Muscle layer of duodenum (tissue), 2 donors: ENCODE results near the gene FNBP1.
"Not testable (repeated sequence)": the region's sequence is repeated elsewhere in the genome, so short reads cannot be mapped to it uniquely, and the experiment has no call there.

Experiments used
- H3K27ac ChIP-seq: one replicate; pipeline ENCODE4 v1.7.0; 2013; ENCODE audit warnings: mild to moderate bottlenecking, low read length
- H3K27me3 ChIP-seq: one replicate; pipeline ENCODE4 v1.7.0; 2013; ENCODE audit warnings: low read depth, mild to moderate bottlenecking, control low read depth, low read length
- H3K36me3 ChIP-seq, 2 donors: one replicate each; pipeline ENCODE4 v1.7.0; 2013; ENCODE audit warnings: low read length in 2 of 2, control low read depth in 1 of 2, mild to moderate bottlenecking in 1 of 2; ENCODE audit not compliant: insufficient read depth in 2 of 2, control insufficient read depth in 1 of 2
- H3K4me1 ChIP-seq, 2 donors: one replicate each; pipeline ENCODE4 v1.7.0; 2013; ENCODE audit warnings: low read length in 2 of 2, mild to moderate bottlenecking in 2 of 2, control low read depth in 1 of 2, moderate library complexity in 1 of 2; ENCODE audit not compliant: insufficient read depth in 2 of 2, control insufficient read depth in 1 of 2
- H3K4me3 ChIP-seq, 2 donors: one replicate each; pipeline ENCODE4 v1.7.0; 2013; ENCODE audit warnings: low read length in 2 of 2, low read depth in 1 of 2, mild to moderate bottlenecking in 1 of 2
- H3K9me3 ChIP-seq, 2 donors: one replicate each; pipeline ENCODE4 v1.7.0; 2013; ENCODE audit warnings: low read length in 2 of 2, control low read depth in 1 of 2, mild to moderate bottlenecking in 1 of 2; ENCODE audit not compliant: control insufficient read depth in 1 of 2
- donor health status: healthy.

Gene FNBP1

DNA sequence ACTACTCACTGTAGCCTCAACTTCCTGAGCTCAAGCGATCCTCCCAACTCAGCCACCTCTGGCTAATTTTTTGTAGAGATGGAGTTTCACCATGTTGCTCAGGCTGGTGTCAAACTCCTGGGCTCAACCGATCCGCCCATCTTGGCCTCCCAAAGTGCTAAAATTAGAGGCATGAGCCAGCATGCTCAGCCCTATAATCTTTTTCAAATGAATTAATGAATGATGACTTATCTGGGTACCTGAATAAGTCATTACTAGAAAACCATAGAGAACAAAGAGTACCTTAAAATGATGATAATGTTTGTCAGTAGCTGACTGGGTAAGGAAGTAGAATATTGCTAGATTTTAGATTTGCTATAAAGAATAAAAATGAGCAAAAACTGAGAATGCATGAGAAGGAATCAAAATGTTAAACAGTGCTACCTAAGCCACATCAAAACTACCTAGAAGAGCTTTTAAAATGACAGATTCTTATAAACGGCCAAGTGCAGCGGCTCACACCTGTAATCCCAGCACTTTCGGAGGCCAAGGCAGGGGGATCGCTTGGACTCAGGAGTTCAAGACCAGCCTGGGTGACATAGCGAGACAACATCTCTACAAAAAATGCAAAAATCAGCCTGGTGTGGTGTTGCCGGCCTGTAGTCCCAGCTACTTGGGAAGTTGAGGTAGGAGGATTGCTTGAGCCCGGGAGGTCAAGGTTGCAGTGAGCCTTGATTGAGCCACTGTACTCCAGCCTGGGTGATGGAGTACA lies 13.6 kb downstream of the FNBP1 start:
- Histone ChIP-seq H3K27ac (peak overlapping the region; percentile 19), H3K36me3 (no peaks in the 10 kb centered on the region), H3K4me3 (no peak overlapping the region), H3K27me3 (no peaks in the 10 kb centered on the region), H3K4me1 (peaks cover 8 to 55% of the 10 kb centered on the region in 2 donors), H3K9me3 (no peaks in the 10 kb centered on the region)

DNA sequence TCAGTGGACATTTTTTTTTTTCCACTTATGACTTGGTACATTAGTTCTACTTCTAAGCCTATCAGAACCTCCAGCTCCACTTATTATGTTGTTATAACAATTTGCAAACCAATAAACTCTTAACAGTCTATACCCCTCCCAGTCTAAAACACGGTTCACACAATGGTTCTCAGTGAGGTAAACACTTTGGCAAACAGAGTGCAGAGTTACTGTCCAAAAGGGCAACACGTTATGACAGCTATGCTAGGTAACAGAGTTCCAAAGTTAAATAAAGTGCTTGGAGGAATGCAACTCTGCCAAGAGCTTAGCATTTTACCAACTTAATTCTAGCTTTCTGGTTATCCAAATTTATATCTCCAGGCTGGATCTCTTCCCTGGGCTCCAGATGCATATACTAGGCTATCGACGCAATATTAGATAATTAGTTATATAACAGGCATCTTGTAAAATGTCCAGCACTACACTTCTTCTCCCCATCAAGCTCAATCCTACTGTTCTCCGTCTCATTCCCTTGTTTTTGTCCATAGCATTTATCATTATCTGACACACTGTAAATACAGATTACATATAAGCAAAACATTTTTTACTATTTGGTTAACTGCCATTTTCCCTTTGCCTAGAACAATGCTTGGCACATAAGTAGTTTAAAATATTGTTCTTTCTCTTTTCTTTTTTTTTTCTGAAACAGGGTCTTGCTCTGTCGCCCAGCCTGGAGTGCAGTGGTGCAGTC lies 14.3 kb downstream of the FNBP1 start:
- no peaks in the 10 kb centered on the region for H3K9me3 ChIP-seq
- peaks cover 8 to 54% of the 10 kb centered on the region in 2 donors for H3K4me1 ChIP-seq
- H3K4me3 ChIP-seq, result no peak overlapping the region
- H3K36me3 ChIP-seq, result no peaks in the 10 kb centered on the region
- no peaks in the 10 kb centered on the region for H3K27me3 ChIP-seq
- peak overlapping the region; percentile 19 for H3K27ac ChIP-seq

DNA sequence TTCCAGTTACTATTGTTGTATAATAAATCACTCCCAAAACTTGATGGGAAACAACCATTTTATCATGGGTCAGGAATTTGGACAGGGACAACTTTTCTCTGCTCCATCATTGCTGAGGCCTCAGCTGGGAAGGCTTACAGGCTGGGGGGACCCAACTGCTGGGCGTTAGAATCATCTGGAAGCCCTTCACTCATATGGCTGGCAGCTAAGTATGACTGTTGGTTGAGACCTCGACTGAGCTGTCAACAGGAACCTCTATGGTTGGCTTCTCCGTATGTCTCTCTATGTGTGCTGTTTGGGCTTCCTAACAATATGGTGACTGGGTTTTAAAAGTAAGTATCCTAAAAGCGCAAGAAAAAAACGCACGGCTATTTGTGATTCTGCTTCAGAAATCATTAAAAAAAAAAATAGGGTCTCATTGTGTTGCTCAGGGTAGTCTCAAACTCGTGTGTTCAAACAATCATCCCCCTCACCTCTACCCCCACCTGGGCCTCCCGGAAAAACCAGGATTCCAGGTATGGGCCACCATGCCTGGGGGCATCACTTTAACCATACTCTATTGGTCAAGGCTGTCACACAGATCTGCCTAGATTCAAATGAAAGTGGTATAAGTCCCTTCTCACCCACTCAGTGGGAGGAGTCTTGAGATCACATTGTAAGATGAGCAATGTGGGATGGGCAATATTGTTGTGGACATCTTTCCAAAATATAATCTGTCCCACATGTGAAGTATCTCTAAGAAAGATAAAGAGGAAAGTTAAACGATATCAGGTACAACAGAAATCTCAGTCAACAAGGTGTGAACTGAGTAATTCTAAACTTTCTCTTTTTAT lies 15.2 kb downstream of the FNBP1 start:
- H3K9me3 ChIP-seq, result no peaks in the 10 kb centered on the region
- no peak overlapping the region for H3K27ac ChIP-seq
- no peaks in the 10 kb centered on the region for H3K36me3 ChIP-seq
- peaks cover 13 to 56% of the 10 kb centered on the region in 2 donors for H3K4me1 ChIP-seq
- no peak overlapping the region for H3K4me3 ChIP-seq
- no peaks in the 10 kb centered on the region for H3K27me3 ChIP-seq

DNA sequence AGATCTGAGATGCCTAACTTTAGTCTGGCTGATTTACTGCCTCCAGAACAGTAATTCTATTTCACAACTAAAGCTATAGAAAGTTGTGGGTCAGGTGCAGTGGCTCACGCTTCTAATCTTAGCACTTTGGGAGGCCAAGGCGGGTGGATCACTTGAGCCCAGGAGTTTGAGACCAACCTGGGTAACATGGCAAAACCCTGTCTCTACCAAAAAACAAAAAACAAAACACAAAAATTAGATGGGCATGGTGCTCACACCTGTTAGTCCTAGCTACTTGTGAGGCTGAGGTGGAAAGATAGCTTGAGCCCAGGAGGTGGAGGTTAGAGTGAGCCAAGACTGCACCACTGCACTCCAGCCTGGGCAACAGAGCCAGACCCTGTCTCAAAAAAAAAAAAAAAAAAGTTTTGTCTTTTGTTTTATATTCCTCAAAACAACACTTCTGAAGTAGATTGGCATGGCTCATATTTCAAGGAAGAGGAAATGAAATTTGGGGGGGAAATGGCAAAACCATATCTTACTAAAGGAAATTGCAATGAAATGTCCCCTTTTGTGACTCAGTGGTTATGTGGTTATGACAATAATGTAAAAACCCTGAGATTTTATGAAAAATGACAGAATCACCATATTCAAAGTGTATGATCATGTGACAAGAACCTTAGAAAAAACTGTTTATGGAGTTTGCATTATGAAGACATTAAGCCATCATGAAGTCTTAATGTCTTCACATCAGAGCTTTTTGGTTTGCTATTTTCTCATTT lies 16.2 kb downstream of the FNBP1 start:
- no peaks in the 10 kb centered on the region for H3K9me3 ChIP-seq
- no peaks in the 10 kb centered on the region for H3K36me3 ChIP-seq
- H3K27ac ChIP-seq, result no peak overlapping the region
- H3K4me1 ChIP-seq, result peaks cover 13 to 47% of the 10 kb centered on the region in 2 donors
- no peak overlapping the region for H3K4me3 ChIP-seq
- no peaks in the 10 kb centered on the region for H3K27me3 ChIP-seq

DNA sequence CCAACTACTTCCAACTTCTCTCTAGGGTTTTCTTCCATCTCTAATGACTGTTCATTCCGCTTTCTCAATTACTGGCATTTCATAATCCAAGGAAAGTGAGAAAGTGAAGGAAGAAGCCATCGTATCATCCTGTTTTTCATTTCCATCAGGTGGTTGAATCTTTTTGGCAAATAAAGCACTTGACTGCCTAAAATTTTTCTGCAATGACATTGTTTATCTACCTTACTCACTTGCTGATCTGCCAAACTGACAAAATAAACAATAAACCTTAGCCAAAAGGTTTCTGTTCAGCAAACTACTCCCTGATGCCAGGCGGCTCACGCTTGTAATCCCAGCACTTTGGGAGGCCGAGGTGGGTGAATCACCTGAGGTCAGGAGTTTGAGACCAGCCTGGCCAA lies 18.4 kb downstream of the FNBP1 start:
- Histone ChIP-seq H3K9me3 (no peaks in the 10 kb centered on the region), H3K27me3 (no peaks in the 10 kb centered on the region), H3K36me3 (no peaks in the 10 kb centered on the region), H3K4me1 (peaks cover 5 to 53% of the 10 kb centered on the region in 2 donors), H3K27ac (no peak overlapping the region), H3K4me3 (no peak overlapping the region)

DNA sequence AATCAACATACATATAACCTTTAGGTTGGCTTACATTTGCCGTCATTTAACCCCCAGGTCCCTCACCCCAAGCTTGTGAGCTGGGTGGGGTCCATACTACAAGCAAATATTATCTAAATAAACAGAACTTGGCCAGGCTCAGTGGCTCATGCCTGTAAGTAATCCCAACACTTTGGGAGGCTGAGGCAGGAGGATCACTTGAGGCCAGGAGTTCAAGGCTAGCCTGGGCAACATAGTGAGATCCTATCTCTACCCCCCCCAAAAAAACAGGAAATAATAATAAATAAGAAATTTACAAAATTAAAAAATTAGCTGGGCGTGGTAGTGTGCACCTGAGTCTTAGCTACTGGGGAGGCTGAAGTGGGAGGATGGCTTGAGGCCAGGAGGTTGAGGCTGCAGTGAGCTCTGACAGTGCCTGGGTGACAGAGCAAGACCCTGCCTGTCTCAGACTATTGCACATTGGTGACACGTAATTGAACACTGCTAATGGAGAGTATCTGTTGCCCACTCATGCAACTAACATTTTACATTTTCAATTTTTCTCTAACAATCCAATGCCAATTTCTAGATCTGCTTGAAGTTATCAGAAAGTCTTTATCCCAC lies 18.9 kb downstream of the FNBP1 start:
- H3K9me3 ChIP-seq, result no peaks in the 10 kb centered on the region
- H3K27me3 ChIP-seq, result no peaks in the 10 kb centered on the region
- H3K4me1 ChIP-seq, result peaks cover 5 to 49% of the 10 kb centered on the region in 2 donors
- H3K4me3 ChIP-seq, result no peak overlapping the region
- H3K27ac ChIP-seq, result peak overlapping the region; percentile 73
- no peaks in the 10 kb centered on the region for H3K36me3 ChIP-seq

DNA sequence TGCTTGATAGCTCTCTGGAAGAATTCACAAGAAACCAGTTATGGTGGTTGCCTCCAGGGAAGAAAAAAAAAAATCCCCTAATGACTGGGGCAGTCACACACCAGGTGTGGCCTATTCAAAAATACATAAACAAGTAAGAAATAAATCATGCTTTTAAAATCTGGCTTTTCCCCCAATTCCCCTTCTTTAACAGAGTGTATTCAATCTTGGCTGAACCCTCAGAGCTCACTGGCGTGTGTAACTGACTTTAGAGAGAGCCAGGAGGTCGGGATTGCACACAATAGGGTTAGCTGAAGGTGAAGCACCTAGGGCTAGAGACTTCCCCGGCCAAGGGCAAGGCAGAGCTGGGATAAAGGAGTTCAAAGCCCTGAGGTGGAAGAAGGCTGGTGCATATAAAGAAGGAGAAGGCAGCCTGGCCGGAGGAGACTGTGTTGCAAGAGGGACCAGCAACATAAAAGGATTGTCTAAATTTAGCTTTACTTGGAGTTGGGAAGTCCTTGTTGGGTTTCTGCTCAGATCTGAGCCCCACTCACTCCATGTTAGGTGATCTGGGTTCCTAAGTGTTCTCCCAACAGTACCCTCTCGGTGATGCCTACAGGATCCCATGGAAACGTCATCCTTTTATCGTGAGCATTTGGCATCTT lies 19.7 kb downstream of the FNBP1 start:
- Histone ChIP-seq H3K27me3 (no peaks in the 10 kb centered on the region), H3K27ac (peak overlapping the region; percentile 73), H3K4me1 (peaks cover 5 to 41% of the 10 kb centered on the region in 2 donors), H3K9me3 (no peaks in the 10 kb centered on the region), H3K36me3 (no peaks in the 10 kb centered on the region), H3K4me3 (no peak overlapping the region)

DNA sequence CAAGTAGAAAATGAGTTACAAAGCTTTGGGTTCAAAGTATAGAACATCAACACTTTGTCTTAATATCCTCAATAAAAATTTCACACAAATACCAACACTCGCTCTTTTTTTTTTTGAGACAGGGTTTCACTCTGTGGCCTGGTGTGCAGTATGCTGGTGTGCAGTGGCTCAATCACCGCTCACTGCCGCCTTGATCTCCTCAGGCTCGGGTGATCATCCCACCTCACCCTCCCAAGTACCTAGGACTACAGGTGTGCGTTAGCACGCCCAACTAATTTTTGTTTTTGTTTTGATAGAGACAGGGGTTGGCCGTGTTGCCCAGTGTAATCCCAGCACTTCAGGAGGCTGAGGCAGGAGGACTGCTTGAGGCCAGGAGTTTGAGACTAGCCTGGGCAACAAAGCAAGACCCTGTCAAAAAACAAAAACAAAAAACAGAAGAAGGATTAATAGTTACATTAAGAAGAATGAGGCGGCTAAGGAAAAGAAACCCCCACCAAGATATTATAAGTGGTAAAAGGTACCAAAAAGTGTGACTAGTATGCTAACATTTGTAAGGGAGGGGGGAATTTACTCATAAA lies 20.3 kb downstream of the FNBP1 start:
- Histone ChIP-seq H3K27ac (peak overlapping the region; percentile 73), H3K4me3 (no peak overlapping the region), H3K9me3 (no peaks in the 10 kb centered on the region), H3K36me3 (no peaks in the 10 kb centered on the region), H3K4me1 (peaks cover 5 to 36% of the 10 kb centered on the region in 2 donors), H3K27me3 (no peaks in the 10 kb centered on the region)

DNA sequence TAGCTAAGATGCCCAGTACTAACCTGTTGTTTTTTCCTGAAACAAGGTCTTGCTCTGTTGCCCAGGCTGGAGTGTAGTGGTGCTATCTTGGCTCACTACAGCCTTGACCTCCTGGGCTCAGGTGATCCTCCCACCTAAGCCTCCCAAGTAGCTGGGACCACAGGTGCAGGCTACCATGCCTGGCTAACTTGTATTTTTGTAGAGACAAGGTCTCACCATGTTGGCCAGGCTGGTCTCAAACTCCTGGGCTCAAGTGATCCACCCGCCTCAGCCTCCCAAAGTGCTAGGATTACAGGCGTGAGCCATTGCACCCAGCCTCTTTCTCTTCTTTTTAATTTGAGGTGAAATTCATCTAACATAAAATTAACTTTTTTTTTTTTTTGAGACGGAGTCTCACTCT lies 21.1 kb downstream of the FNBP1 start:
- H3K27ac ChIP-seq, H3K27me3 ChIP-seq: not testable (repeated sequence)
- peaks cover 5 to 40% of the 10 kb centered on the region in 2 donors for H3K4me1 ChIP-seq

DNA sequence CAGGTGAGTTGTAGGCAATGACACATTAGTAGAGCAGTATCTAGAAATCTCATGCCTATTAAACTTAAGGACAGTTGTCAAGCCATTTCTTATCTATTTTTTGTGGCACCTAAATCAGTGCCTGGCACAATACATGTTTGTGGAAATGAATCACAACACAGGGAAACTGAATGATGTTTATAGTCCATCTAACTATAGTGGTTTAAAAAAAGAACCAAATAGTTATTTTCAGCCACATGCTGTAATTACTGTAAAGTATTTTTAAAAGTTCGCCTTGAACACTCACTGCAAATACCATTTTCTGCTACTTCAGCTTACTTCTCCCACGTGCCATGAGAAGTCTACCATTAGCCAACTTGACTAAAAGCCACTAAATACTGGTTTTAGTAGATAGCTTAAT lies 21.9 kb downstream of the FNBP1 start:
- H3K27ac ChIP-seq, result peak overlapping the region; percentile 32
- H3K27me3 ChIP-seq, result no peaks in the 10 kb centered on the region
- H3K4me3 ChIP-seq, result no peak overlapping the region
- peaks cover 0 to 2% of the 10 kb centered on the region in 2 donors for H3K9me3 ChIP-seq
- no peaks in the 10 kb centered on the region for H3K36me3 ChIP-seq
- H3K4me1 ChIP-seq, result peaks cover 5 to 35% of the 10 kb centered on the region in 2 donors

More for the DNA sequence above, 21.1 kb downstream of the FNBP1 start:
- not testable (repeated sequence) for H3K36me3 ChIP-seq, H3K4me3 ChIP-seq, H3K9me3 ChIP-seq
